Measurements from ENCODE around the gene CAMTA1.

Gene CAMTA1

DNA sequence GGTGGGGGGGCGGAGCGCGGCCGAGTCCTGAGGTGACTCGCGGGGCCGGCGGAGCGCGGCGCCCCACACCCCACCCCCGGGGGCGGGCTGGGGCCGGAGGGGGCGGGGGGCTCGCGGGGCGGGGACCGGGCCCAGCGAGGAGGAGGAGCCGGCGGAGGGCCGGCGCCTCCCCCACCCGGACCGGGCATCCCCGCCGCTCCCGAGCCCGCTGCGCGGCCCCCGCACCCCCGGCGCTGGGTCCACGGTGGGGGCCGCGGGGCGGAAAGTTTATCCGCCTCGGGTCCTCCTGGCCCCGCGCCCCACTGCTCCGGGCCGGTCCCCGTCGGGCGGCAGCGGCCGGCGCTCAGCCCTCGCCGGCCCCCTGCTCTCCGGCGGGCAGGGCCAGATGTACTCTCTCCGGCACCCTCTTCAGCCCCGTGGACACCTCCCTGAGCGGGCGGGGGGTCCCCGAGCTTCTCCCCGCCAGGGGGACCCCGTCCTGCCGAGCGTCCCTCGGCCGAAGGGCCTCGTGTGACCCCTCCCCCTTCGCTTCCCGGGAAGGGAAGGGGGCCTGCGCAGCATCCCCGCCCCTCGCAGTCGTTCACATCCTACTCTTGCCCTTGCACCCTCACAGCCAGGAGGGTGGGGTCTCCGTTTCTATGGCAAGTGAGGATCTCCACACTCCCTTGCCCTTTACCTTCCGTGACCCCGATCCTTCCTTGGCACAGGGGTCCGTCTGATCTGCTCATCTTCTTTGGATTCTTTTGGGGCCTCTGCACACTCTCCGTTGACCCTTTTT, 663 bp downstream of the CAMTA1 start:
- Mint-ChIP-seq H3K27me3 (no peaks in the 10 kb centered on the region), H3K36me3 (ENCODE audit: low read depth) (peaks cover 30% of the 10 kb centered on the region), H3K4me1 (ENCODE audit: low read depth) (peaks cover 50% of the 10 kb centered on the region), H3K27ac (peak overlapping the region; percentile 85), H3K4me3 (peak overlapping the region; percentile 91), H3K9me3 (peaks cover 18% of the 10 kb centered on the region)
- intact Hi-C loops (cut with micrococcal nuclease): no loop called here

DNA sequence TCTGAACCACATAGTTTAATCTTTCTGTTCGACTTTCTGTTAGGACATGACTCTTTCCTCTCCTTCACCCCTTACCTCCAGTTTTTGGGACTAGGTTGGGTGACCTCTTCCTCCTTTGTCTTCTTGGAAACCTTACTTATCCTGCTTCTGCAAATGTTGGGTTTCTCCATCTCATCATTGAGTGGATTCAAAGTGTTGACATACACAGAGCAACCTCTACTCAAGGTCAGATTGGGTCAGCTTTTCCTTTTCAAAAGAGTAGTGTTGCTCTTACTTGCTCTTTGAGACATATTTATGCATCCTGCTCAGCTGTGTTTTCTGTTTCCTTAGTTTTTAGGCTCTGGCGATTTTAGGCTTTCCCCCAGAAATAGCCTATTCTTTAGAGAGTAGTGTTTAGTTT, 3.7 kb downstream of the CAMTA1 start:
- peaks cover 18% of the 10 kb centered on the region for H3K9me3 Mint-ChIP-seq
- no peak overlapping the region for H3K4me3 Mint-ChIP-seq
- intact Hi-C loops (cut with micrococcal nuclease): no loop called here
- H3K4me1 Mint-ChIP-seq (ENCODE audit: low read depth): peaks cover 55% of the 10 kb centered on the region
- H3K36me3 Mint-ChIP-seq (ENCODE audit: low read depth): peaks cover 46% of the 10 kb centered on the region
- H3K27me3 Mint-ChIP-seq: no peaks in the 10 kb centered on the region
- H3K27ac Mint-ChIP-seq: peak overlapping the region; percentile 36

DNA sequence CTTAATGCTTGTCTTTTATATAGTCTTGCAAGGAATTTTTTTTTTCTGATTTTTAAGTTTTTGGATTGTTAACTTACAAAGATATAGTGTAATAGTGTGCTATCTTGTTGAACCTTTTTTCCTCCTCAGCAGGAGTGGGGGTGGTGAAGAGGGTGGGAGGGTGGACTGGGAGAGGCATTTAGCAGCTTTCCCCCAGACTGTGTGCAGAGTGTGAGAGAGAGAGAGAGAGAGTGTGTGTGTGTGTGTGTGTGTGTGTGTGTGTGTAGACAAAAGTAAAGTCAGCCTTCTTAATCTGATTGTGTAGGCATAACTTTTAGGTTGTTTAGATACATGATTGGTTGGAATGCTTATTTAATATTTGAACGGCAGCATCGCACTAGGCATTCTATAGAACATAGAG, 4.9 kb downstream of the CAMTA1 start:
- no peak overlapping the region for H3K27ac Mint-ChIP-seq
- intact Hi-C loops (cut with micrococcal nuclease): no loop called here
- peaks cover 55% of the 10 kb centered on the region for H3K4me1 Mint-ChIP-seq (ENCODE audit: low read depth)
- H3K9me3 Mint-ChIP-seq: peaks cover 18% of the 10 kb centered on the region
- H3K4me3 Mint-ChIP-seq: no peak overlapping the region
- no peaks in the 10 kb centered on the region for H3K27me3 Mint-ChIP-seq
- peaks cover 44% of the 10 kb centered on the region for H3K36me3 Mint-ChIP-seq (ENCODE audit: low read depth)

DNA sequence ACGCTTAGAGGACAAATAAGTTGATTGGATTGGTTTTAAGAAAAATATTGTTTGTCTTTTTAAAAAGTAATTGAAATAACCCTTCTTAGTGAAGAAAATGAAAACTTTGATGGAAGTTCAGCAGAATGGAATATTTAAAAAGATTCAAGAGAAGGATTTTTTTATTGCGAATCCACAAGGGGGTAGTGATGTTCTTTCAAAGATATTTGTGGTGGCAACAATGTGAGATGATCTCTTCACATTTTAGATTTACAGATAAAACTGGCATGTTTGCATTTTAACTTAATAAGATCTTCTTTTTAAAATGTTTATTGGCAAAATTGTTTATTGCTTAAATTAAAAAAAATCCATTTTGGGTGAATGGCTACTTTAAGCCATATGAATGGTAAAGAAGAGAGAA, 8.9 kb downstream of the CAMTA1 start:
- Mint-ChIP-seq H3K27me3 (no peaks in the 10 kb centered on the region), H3K4me3 (no peak overlapping the region), H3K27ac (no peak overlapping the region), H3K9me3 (no peaks in the 10 kb centered on the region), H3K4me1 (ENCODE audit: low read depth) (peaks cover 34% of the 10 kb centered on the region), H3K36me3 (ENCODE audit: low read depth) (peaks cover 42% of the 10 kb centered on the region)
- intact Hi-C loops (cut with micrococcal nuclease): loop anchor here (1.0 kb wide), 1 partner anchor 96 kb away; no protein-coding TSS in a partner anchor

DNA sequence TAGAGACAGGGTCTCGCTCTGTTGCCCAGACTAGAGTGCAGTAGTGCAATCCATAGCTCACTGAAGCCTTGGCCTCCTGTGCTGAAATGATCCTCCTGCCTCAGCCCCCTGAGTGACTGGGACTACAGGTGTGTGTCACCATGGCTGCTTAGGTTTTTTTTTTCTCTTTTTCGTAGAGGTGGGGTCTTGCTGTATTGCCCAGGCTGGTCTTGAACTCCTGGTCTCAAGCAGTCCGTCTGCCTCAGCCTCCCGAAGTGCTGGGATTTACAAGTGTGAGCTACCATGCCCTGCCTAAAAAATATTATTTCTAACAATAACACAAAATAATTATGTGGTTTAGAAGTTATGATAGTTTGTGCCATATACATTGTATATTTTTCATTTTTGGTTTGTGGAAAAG, 9.9 kb downstream of the CAMTA1 start:
- peaks cover 32% of the 10 kb centered on the region for H3K4me1 Mint-ChIP-seq (ENCODE audit: low read depth)
- H3K4me3 Mint-ChIP-seq: no peak overlapping the region
- no peaks in the 10 kb centered on the region for H3K9me3 Mint-ChIP-seq
- no peak overlapping the region for H3K27ac Mint-ChIP-seq
- intact Hi-C loops (cut with micrococcal nuclease): no loop called here
- no peaks in the 10 kb centered on the region for H3K27me3 Mint-ChIP-seq
- peaks cover 42% of the 10 kb centered on the region for H3K36me3 Mint-ChIP-seq (ENCODE audit: low read depth)

DNA sequence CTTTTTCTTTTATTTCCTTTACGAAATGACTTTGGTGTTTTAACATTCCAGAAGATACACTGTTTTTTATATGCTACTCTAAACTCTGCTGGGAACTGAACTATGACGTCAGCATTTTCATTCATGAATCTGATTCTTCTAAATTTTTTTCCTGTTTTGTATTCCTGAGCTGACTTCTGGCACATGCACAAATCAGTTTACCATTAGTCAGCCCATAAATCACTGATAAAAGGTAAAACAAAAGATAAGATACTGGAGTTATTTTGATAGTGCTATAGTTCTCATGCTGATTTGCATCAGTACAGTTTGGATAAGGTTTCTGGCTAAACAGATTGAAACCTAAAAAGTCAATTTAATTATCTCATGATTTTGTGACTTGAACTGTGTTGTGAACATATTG, 10.4 kb downstream of the CAMTA1 start:
- Mint-ChIP-seq H3K27me3 (no peaks in the 10 kb centered on the region), H3K4me1 (ENCODE audit: low read depth) (peaks cover 34% of the 10 kb centered on the region), H3K4me3 (no peak overlapping the region), H3K27ac (no peak overlapping the region), H3K9me3 (no peaks in the 10 kb centered on the region), H3K36me3 (ENCODE audit: low read depth) (peaks cover 42% of the 10 kb centered on the region)
- intact Hi-C loops (cut with micrococcal nuclease): no loop called here

DNA sequence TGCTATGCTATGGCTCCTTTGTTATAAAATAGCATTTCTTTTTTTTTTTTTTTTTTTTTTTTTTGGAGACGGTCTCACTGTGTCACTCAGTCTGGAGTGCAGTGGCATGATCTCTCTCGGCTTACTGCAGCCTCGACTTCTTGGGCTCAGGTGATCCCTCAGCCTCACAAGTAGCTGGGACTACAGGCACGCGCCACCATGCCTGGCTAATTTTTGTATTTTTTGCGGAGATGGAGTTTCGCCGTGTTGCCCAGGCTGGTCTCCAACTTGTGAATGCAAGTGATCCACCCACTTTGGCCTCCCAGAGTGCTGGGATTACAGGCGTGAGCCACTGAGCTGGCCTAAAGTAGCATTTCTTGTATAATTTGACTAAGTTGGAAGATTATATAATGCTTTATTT, 10.8 kb downstream of the CAMTA1 start:
- Mint-ChIP-seq H3K4me1 (ENCODE audit: low read depth) (peaks cover 39% of the 10 kb centered on the region), H3K36me3 (ENCODE audit: low read depth) (peaks cover 42% of the 10 kb centered on the region), H3K27ac (no peak overlapping the region), H3K4me3 (no peak overlapping the region), H3K9me3 (no peaks in the 10 kb centered on the region), H3K27me3 (no peaks in the 10 kb centered on the region)
- intact Hi-C loops (cut with micrococcal nuclease): no loop called here

DNA sequence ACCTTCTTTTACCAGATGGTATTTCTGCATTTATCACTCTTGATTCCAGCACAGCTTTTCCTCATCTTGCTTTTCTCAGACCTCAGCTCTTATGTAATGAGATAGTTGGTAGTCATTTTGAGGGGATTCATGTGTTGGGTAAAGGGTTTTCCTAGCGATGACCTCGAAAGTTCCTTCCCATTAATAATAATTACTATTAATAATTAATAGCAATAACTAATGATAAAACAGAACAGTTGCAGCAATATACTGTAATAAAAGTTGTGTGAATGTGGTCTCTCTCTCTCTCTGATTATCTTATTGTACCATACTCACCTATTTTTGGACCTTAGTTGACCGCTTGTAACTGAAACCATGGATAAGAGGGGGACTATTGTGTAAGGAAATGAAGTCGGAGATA, 14.2 kb downstream of the CAMTA1 start:
- intact Hi-C loops (cut with micrococcal nuclease): no loop called here
- no peak overlapping the region for H3K27ac Mint-ChIP-seq
- peaks cover 39% of the 10 kb centered on the region for H3K4me1 Mint-ChIP-seq (ENCODE audit: low read depth)
- no peak overlapping the region for H3K4me3 Mint-ChIP-seq
- no peaks in the 10 kb centered on the region for H3K27me3 Mint-ChIP-seq
- H3K9me3 Mint-ChIP-seq: no peaks in the 10 kb centered on the region
- peaks cover 24% of the 10 kb centered on the region for H3K36me3 Mint-ChIP-seq (ENCODE audit: low read depth)

DNA sequence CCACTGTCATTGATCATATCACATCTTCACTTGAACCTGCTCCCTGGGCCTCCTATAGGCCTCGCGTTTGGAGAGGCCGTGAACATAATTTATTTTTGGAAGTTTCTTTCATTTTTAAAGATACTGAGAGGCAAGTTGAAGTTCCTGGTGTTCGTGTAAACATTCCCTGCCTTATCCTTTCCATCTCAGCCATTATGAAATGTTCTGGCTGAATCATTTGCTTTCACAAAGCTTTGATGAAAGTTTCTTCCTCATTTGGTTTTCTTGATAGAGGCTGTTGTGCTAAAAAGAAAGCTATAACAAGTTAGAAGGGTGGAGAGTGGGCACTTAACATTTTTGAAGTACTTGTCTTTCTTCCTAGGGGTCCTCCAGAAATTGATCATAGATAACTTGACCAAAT, 15.5 kb downstream of the CAMTA1 start:
- H3K27ac Mint-ChIP-seq: no peak overlapping the region
- no peak overlapping the region for H3K4me3 Mint-ChIP-seq
- intact Hi-C loops (cut with micrococcal nuclease): no loop called here

DNA sequence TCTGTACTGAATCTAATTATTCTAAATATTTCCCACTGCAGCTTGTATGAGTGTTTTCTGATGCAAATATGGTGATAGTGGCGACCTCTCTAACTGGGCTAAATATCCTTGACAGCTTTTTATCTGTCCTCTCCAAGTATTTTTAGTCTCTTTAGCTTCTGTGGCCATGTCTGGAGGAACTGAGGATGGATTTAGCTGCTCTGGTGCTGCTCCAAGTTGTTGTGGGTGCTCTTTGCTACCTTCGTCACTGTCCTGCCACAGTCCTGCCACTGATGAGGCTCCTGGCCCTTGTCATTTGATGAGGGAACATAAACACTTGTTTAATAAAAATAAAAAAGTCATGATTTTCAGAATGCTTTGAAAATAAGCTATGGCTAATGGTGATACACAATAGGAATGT, 15.9 kb downstream of the CAMTA1 start:
- Mint-ChIP-seq H3K4me1 (ENCODE audit: low read depth) (peaks cover 49% of the 10 kb centered on the region), H3K9me3 (no peaks in the 10 kb centered on the region), H3K4me3 (no peak overlapping the region), H3K27ac (no peak overlapping the region), H3K27me3 (no peaks in the 10 kb centered on the region), H3K36me3 (ENCODE audit: low read depth) (peaks cover 10% of the 10 kb centered on the region)
- intact Hi-C loops (cut with micrococcal nuclease): no loop called here

More for the DNA sequence above, 15.5 kb downstream of the CAMTA1 start:
- Mint-ChIP-seq H3K9me3 (no peaks in the 10 kb centered on the region), H3K4me1 (ENCODE audit: low read depth) (peaks cover 44% of the 10 kb centered on the region), H3K36me3 (ENCODE audit: low read depth) (peaks cover 14% of the 10 kb centered on the region), H3K27me3 (no peaks in the 10 kb centered on the region)

DNA sequence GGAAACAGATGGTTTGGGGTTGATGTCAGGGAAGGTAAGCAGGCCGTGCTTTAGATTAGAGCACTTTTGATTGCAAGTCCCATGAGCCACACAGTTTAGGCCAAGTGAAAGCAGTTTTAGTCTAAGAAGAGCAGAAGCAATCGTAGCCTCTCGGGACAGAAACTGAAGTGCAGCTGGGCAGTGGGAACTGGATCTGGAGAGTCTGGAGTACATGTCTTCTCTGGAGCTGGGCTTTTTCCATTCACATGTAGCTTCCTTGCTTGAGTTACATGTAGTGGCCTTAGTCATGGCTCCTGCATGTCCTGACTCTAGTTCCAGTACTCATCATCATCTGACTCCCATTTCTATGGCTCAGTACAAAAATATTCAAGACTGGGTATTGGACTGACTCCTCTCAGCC, 16.7 kb downstream of the CAMTA1 start:
- Mint-ChIP-seq H3K4me3 (no peak overlapping the region), H3K36me3 (ENCODE audit: low read depth) (peaks cover 5% of the 10 kb centered on the region), H3K4me1 (ENCODE audit: low read depth) (peaks cover 50% of the 10 kb centered on the region), H3K27ac (no peak overlapping the region), H3K27me3 (no peaks in the 10 kb centered on the region), H3K9me3 (no peaks in the 10 kb centered on the region)
- intact Hi-C loops (cut with micrococcal nuclease): no loop called here

DNA sequence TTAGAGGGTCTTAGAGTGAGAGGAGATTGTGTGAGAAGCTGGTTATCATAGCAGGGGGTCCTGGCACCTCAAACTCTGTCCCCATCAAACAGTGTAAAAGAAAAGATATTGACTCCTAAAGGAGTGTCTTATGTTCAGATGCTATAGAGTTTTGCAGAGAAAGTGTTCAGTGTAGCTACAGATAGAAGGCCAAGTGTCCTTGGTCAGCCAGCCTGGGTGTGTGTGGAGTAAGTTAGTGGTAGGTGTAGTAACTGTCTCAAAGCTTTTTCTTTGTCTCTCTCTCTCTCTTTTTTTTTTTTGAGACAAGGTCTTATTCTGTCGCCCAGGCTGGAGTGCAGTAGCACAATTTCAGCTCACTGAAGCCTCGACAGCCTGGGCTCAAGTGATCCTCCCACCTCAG, 17.2 kb downstream of the CAMTA1 start:
- no peak overlapping the region for H3K4me3 Mint-ChIP-seq
- no peak overlapping the region for H3K27ac Mint-ChIP-seq
- no peaks in the 10 kb centered on the region for H3K9me3 Mint-ChIP-seq
- H3K36me3 Mint-ChIP-seq (ENCODE audit: low read depth): no peaks in the 10 kb centered on the region
- H3K27me3 Mint-ChIP-seq: no peaks in the 10 kb centered on the region
- peaks cover 45% of the 10 kb centered on the region for H3K4me1 Mint-ChIP-seq (ENCODE audit: low read depth)
- intact Hi-C loops (cut with micrococcal nuclease): no loop called here

DNA sequence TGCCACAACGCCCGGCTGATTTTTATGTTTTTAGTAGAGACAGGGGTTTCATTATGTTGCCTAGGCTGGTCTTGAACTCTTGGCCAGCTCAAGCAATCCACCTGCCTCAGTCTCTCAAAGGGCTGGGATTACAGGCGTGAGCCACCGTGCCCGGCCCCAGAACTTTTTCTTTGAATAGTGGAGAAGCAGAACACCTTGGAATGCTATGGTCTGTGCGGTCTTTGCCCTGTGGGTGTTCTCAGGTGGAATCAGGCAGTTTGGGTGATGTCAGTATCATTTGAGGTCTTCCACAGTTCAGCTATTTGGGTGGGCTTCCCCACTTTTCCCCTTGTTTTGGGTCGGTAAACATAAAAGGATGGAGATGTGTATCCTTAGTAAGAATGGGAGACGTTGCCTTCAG, 17.6 kb downstream of the CAMTA1 start:
- H3K4me1 Mint-ChIP-seq (ENCODE audit: low read depth): peaks cover 45% of the 10 kb centered on the region
- no peak overlapping the region for H3K4me3 Mint-ChIP-seq
- no peaks in the 10 kb centered on the region for H3K9me3 Mint-ChIP-seq
- H3K27me3 Mint-ChIP-seq: no peaks in the 10 kb centered on the region
- intact Hi-C loops (cut with micrococcal nuclease): no loop called here
- H3K27ac Mint-ChIP-seq: no peak overlapping the region
- H3K36me3 Mint-ChIP-seq (ENCODE audit: low read depth): no peaks in the 10 kb centered on the region

DNA sequence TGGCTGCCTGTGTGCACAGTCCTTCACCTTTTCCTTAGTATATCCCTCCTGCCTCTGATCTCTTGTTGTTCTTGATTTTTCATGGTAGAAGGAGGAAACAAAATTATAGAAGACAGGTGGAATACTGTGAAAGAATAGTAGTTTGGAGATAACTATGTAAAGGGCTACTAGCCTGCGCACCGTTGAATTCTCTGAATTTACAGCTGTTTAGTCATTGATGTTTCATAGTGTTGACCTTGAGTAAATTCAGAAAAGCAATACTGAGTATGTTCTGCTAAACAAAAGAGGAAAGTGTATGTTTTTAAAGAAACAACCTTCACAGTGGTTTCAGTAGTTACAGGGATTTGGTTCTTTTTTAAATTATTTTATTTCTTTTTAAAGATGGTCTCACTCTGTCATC, 18.1 kb downstream of the CAMTA1 start:
- intact Hi-C loops (cut with micrococcal nuclease): no loop called here
- H3K27ac Mint-ChIP-seq: no peak overlapping the region

DNA sequence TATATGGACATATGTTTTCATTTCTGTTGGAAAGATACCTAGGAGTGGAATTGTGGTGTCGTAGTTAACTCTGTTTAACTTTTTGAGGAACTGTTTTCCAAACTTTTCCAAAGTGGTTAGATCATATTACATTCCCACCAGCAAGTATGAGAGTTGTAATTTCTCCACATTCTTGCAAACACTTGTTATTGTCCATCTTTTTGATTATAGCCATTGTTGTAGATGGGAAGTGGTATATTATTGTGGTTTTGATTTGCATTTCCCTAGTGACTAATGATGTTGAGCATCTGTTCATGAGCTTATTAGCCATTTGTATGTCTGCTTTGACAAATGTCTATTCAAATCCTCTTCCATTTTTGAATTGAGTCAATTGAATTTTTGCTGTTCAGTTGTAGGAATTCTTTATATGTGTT, 19.8 kb downstream of the CAMTA1 start:
- no peaks in the 10 kb centered on the region for H3K36me3 Mint-ChIP-seq (ENCODE audit: low read depth)
- no peaks in the 10 kb centered on the region for H3K9me3 Mint-ChIP-seq
- H3K27ac Mint-ChIP-seq: no peak overlapping the region
- no peak overlapping the region for H3K4me3 Mint-ChIP-seq
- intact Hi-C loops (cut with micrococcal nuclease): no loop called here
- H3K27me3 Mint-ChIP-seq: no peaks in the 10 kb centered on the region
- peaks cover 40% of the 10 kb centered on the region for H3K4me1 Mint-ChIP-seq (ENCODE audit: low read depth)

More for the DNA sequence above, 18.1 kb downstream of the CAMTA1 start:
- peaks cover 45% of the 10 kb centered on the region for H3K4me1 Mint-ChIP-seq (ENCODE audit: low read depth)
- no peaks in the 10 kb centered on the region for H3K9me3 Mint-ChIP-seq
- H3K27me3 Mint-ChIP-seq: no peaks in the 10 kb centered on the region
- no peaks in the 10 kb centered on the region for H3K36me3 Mint-ChIP-seq (ENCODE audit: low read depth)
- no peak overlapping the region for H3K4me3 Mint-ChIP-seq

Data from dendritic cell treated with granulocyte-macrophage colony-stimulating factor and Interleukin-4, amounts not matched to agents 40 ng/mL and 50 ng/mL, for 4 days (primary cell).